ENCODE data around the gene PTTG1IP. TPM values are rescaled to one million over a fixed set of nuclear protein-coding genes. Genes with fewer than 3 reads are reported as not detected.

PTTG1IP gene
- total RNA-seq, 1 donor from 2014 or later: 209 TPM

DNA sequence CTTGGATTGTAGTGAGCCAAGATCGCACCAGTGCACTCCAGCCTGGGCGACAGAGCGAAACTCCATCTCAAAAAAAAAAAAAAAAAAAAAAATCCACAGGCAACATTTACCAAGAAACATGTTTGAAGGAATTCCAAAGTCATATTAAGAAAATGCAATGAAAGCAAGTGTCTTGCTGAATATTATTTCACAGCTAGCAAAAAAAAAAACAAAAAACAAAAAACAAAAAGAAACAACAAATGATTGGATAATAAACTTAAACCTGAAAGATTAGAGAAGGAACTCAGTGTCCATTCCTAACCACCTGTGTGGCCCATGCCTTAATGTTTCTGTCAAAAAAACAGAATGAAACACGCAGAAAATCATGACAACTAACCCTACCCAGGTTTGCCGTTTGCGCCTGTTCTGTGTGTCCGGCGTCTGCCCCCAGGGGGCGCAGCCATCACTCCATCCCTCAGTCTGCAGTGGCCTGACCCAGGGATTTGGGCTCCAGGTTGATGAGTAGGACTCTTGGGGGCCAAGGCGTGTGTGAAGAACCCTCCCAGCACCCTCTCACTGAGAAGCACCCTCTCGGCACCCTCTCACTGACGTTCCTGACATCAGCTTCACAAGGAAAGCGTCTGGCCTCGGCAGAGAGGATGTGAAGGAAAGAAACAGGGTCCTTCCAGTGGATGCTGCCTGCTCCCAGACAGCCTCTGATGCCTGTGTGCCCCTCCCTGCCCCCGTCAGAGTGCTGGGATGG, 19.2 kb upstream of the PTTG1IP start:
- Histone ChIP-seq H3K4me3 (no peak overlapping the region), H3K4me1 (peaks cover 15% of the 10 kb centered on the region), H3K27ac (no peak overlapping the region), H3K36me3 (peaks cover 21% of the 10 kb centered on the region), H3K27me3 (ENCODE audit: low read depth) (peaks cover 6% of the 10 kb centered on the region), H3K9me3 (no peaks in the 10 kb centered on the region)
- intact Hi-C loops (cut with DNase I): no loop called here
- ATAC-seq (peak; percentile 69 to 76), DNase-seq (peak; percentile 81)
- TF ChIP-seq, protein P1, sequence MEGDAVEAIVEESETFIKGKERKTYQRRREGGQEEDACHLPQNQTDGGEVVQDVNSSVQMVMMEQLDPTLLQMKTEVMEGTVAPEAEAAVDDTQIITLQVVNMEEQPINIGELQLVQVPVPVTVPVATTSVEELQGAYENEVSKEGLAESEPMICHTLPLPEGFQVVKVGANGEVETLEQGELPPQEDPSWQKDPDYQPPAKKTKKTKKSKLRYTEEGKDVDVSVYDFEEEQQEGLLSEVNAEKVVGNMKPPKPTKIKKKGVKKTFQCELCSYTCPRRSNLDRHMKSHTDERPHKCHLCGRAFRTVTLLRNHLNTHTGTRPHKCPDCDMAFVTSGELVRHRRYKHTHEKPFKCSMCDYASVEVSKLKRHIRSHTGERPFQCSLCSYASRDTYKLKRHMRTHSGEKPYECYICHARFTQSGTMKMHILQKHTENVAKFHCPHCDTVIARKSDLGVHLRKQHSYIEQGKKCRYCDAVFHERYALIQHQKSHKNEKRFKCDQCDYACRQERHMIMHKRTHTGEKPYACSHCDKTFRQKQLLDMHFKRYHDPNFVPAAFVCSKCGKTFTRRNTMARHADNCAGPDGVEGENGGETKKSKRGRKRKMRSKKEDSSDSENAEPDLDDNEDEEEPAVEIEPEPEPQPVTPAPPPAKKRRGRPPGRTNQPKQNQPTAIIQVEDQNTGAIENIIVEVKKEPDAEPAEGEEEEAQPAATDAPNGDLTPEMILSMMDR (IDR thresholded peaks at IDR 0.05): peak; percentile 86

DNA sequence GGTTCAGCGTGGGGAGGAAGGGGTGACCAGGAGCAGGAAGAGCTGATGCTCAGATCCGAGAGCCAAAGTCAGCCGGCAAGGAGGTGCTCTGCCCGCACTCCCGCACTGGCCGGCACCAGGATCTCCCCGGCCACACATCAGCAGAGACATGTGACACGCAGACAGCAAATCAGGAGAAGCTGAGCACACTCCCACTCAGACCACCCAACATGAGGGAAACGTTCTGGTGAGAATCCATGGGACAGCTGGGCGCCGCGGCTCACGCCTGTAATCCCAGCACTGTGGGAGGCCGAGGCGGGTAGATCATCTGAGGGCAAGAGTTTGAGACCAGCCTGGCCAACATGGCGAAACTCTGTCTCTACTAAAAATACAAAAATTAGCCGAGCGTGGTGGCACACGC, 18.6 kb upstream of the PTTG1IP start:
- DNase-seq (peak; percentile 33), ATAC-seq (no peak)
- H3K36me3 ChIP-seq: peaks cover 20% of the 10 kb centered on the region
- H3K4me3 ChIP-seq: no peak overlapping the region
- TF ChIP-seq, protein P1 (IDR thresholded peaks at IDR 0.05): no peak
- peaks cover 9% of the 10 kb centered on the region for H3K4me1 ChIP-seq
- H3K27me3 ChIP-seq (ENCODE audit: low read depth): peaks cover 6% of the 10 kb centered on the region
- H3K27ac ChIP-seq: no peak overlapping the region
- intact Hi-C loops (cut with DNase I): no loop called here
- no peaks in the 10 kb centered on the region for H3K9me3 ChIP-seq

DNA sequence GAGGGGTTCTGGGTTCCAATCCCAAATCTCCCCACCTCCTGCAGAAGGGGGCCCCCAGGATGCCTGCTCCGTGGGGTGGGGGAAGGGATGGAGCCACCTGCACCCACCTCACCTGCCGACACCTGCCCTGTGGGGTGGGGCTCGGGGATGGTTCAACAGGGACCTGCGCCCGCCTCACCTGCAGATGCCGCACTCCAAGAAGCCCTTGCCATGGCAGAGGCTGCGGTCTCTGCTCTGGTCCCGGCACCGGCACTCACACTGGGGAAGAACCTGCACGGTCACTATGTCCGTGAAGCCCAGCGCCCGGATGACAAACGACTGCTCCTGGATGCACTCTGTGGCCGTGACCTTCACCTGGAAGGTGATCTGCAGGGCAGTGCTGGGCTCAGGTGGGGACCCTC, 18.1 kb upstream of the PTTG1IP start:
- H3K27ac ChIP-seq: no peak overlapping the region
- peaks cover 22% of the 10 kb centered on the region for H3K36me3 ChIP-seq
- intact Hi-C loops (cut with DNase I): no loop called here
- H3K27me3 ChIP-seq (ENCODE audit: low read depth): peaks cover 6% of the 10 kb centered on the region
- DNase-seq: peak; percentile 46
- TF ChIP-seq, protein P1 (IDR thresholded peaks at IDR 0.05): no peak
- H3K9me3 ChIP-seq: no peaks in the 10 kb centered on the region
- peaks cover 4% of the 10 kb centered on the region for H3K4me1 ChIP-seq
- ATAC-seq: no peak
- H3K4me3 ChIP-seq: no peak overlapping the region

DNA sequence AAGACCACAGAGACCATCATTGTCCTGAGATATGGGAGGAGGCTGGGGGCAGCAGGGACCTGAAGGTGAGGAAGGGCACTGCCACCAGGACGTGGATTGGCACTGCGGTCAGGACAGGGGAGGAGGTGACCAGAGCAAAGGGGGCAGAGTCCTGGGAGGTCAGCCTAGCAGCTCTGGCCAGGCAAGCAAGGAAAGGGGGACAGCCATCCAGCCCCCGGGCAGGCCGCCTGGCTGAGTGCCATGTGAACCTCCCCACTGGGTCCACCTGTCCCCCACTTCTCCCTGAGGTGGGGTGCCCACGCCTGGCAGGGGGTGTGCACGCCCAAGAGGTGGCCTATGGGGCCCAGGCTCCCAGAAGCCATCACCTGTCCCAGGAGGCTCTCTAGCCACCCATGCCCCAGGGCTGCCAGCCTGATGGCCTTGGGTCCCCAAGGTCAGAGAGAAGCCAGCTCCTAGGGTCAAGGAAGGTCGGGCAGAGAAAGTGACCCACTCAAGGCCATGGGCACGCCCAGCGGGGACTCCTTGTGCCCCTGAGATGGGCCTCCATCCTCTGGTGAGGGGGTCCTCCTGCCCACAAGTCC, 17.6 kb upstream of the PTTG1IP start:
- intact Hi-C loops (cut with DNase I): no loop called here
- Histone ChIP-seq H3K9me3 (no peaks in the 10 kb centered on the region), H3K27ac (no peak overlapping the region), H3K36me3 (peaks cover 25% of the 10 kb centered on the region), H3K27me3 (ENCODE audit: low read depth) (peaks cover 6% of the 10 kb centered on the region), H3K4me1 (no peaks in the 10 kb centered on the region), H3K4me3 (no peak overlapping the region)
- TF ChIP-seq, protein P1 (IDR thresholded peaks at IDR 0.05): no peak
- DNase-seq (no peak), ATAC-seq (no peak)

DNA sequence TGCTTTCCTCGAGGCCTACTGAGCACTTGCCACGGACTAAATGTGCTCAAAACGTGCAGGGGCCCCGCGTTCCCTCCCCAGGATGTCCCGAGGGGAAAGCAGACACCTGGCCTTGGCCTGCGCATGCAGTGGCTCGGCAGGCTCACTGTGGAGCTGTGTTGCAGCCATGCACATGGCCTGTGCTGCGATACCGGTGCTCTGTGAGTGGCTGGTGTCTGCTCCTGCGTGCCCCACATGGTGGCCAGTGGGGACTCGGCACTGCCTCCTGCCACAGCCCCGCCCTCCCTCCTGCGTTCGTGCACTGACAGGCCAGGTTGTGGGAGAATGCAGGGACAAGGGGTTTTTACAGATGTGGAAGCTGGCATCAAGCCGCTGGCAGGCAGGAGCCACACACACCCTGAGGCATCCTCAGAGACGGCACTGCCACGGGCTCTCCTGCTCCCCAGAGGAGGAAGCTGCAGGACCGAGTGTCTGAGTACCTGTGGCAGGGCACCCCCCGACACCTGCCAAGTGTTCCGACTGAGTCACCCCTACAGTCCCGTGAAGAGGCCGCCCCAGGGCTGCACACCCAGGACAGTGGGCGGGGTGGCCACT, 16.9 kb upstream of the PTTG1IP start:
- Histone ChIP-seq H3K4me1 (no peaks in the 10 kb centered on the region), H3K4me3 (no peak overlapping the region), H3K9me3 (no peaks in the 10 kb centered on the region), H3K36me3 (peaks cover 25% of the 10 kb centered on the region), H3K27me3 (ENCODE audit: low read depth) (peaks cover 6% of the 10 kb centered on the region), H3K27ac (no peak overlapping the region)
- TF ChIP-seq, protein P1 (IDR thresholded peaks at IDR 0.05): no peak
- DNase-seq (peak; percentile 45), ATAC-seq (no peak)
- intact Hi-C loops (cut with DNase I): no loop called here

All from lower lobe of right lung (tissue), 2 donors.